ENCODE results near the gene ABCA8. TPM values are rescaled to one million over a fixed set of nuclear protein-coding genes. Genes with fewer than 3 reads are reported as not detected.

Gene ABCA8
- total RNA-seq, 1 experiment from 2014 or later, result not detected

DNA sequence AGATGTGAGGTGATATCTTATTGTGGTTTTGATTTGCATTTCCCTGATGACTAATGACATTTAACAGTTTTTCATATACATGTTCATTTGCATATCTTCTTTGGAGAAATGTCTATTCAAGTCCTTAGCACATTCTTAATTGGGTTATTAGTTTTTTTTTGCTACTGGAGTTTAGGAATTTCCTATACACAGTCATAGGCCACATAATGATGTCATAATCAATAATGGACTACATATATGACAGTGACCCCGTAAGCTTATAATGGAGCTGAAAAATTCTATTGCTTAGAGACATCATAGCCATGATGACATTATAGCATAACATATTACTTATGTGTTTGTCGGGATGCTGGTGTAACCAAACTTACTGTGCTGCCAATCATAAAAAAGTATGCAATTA lies 83.7 kb downstream of the ABCA8 start:
- WGBS (ENCODE audit: extremely low coverage, insufficient read length, low lambda C conversion rate), result no CpG with 5 or more reads among the region's 2 CpGs
- Mint-ChIP-seq H3K4me1 (no peaks in the 10 kb centered on the region), H3K27ac (no peak overlapping the region), H3K4me3 (no peak overlapping the region), H3K36me3 (ENCODE audit: insufficient read depth in 1 of 3, low read depth in 3 of 3) (no peaks in the 10 kb centered on the region), H3K9me3 (no peaks in the 10 kb centered on the region), H3K27me3 (ENCODE audit: low read depth) (no peaks in the 10 kb centered on the region)
- Histone ChIP-seq H2AFZ (ENCODE audit: low read length) (no peak overlapping the region), H3K79me2 (ENCODE audit: insufficient read depth, low read length) (no peaks in the 10 kb centered on the region), H3K56ac (ENCODE audit: insufficient read length, low read depth, low read length) (no peak overlapping the region), H3K9ac (ENCODE audit: extremely low read depth, insufficient read length, low read length) (no peak overlapping the region), H3K14ac (ENCODE audit: insufficient read depth, low read length) (no peak overlapping the region), H3K27me3 (ENCODE audit: insufficient read depth, low read length) (no peaks in the 10 kb centered on the region), H2BK12ac (ENCODE audit: insufficient read length, low read depth, low read length) (no peak overlapping the region), H4K8ac (replicated peaks; ENCODE audit: insufficient read length, low read depth, low read length) (no peak overlapping the region), H3K27ac (ENCODE audit: insufficient read length, low read depth, low read length) (no peak overlapping the region), H2AK5ac (ENCODE audit: insufficient read length, low read length) (no peak overlapping the region), H2BK20ac (ENCODE audit: low read depth, low read length, poor library complexity, severe bottlenecking) (no peak overlapping the region), H4K5ac (ENCODE audit: insufficient read length, low read depth, low read length) (no peak overlapping the region), H2BK15ac (ENCODE audit: low read depth, low read length) (no peak overlapping the region), H4K91ac (ENCODE audit: insufficient read length, low read depth, low read length) (no peak overlapping the region), H3K4me1 (ENCODE audit: insufficient read depth, low read length) (no peaks in the 10 kb centered on the region), H3K23ac (ENCODE audit: insufficient read length, low read depth, low read length) (no peak overlapping the region), H2BK120ac (ENCODE audit: low read depth, low read length, poor library complexity, severe bottlenecking) (no peak overlapping the region), H3T11ph (ENCODE audit: low read length) (no peak overlapping the region), H3K9me3 (ENCODE audit: control insufficient read depth, low read depth, low read length) (no peaks in the 10 kb centered on the region), H3K4me2 (ENCODE audit: insufficient read depth, insufficient read length, low read length) (no peak overlapping the region), H2BK5ac (ENCODE audit: insufficient read length, low read length) (no peak overlapping the region), H4K20me1 (ENCODE audit: control insufficient read depth, insufficient read depth, insufficient read length) (no peaks in the 10 kb centered on the region), H3K18ac (ENCODE audit: insufficient read length, low read depth, low read length) (no peak overlapping the region), H3K4ac (ENCODE audit: low read depth, low read length) (no peak overlapping the region), H3K79me1 (ENCODE audit: insufficient read depth, low read depth, low read length, poor library complexity, severe bottlenecking) (no peaks in the 10 kb centered on the region), H3K23me2 (ENCODE audit: insufficient read length, low read depth, low read length, poor library complexity, severe bottlenecking) (no peaks in the 10 kb centered on the region)
- TF ChIP-seq, protein P1, sequence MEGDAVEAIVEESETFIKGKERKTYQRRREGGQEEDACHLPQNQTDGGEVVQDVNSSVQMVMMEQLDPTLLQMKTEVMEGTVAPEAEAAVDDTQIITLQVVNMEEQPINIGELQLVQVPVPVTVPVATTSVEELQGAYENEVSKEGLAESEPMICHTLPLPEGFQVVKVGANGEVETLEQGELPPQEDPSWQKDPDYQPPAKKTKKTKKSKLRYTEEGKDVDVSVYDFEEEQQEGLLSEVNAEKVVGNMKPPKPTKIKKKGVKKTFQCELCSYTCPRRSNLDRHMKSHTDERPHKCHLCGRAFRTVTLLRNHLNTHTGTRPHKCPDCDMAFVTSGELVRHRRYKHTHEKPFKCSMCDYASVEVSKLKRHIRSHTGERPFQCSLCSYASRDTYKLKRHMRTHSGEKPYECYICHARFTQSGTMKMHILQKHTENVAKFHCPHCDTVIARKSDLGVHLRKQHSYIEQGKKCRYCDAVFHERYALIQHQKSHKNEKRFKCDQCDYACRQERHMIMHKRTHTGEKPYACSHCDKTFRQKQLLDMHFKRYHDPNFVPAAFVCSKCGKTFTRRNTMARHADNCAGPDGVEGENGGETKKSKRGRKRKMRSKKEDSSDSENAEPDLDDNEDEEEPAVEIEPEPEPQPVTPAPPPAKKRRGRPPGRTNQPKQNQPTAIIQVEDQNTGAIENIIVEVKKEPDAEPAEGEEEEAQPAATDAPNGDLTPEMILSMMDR (conservative IDR thresholded peaks at IDR 0.05), result no peak
- DNase-seq, result no peak

Measured in H9 (cell line).